Heart right ventricle (tissue), 16 donors: ENCODE data around the gene PRKAR1B. TPM values are rescaled to one million over a fixed set of nuclear protein-coding genes. Genes with fewer than 3 reads are reported as not detected.

Source experiments
- ATAC-seq, 8 donors: fragments of 200-7000 bp; cut with Tn5 transposase; one replicate each; pipeline ENCODE4 v1.9.1; 2020; ENCODE audit warnings: mild to moderate bottlenecking in 8 of 8, moderate library complexity in 8 of 8, moderate number of reproducible peaks in 1 of 8
- DNase-seq, 2 donors: peaks; one replicate each; pipeline ENCODE4 v3.0.0-alpha.2; 2020
- H3K27ac ChIP-seq, 10 donors: fragments of 200-600 bp; sonication (generic) in 2 of 10; one replicate each; pipeline versions ENCODE4 v1.5.0 to v1.8.0; 2020 to 2022; ENCODE audit warnings: mild to moderate bottlenecking in 3 of 10
- H3K27me3 ChIP-seq, 7 donors: fragments of 200-600 bp; one replicate each; pipeline ENCODE4 v1.8.0; 2021 to 2022; ENCODE audit warnings: mild to moderate bottlenecking in 2 of 7
- H3K36me3 ChIP-seq, 9 donors: fragments of 200-600 bp; sonication (generic) in 1 of 9; one replicate each; pipeline versions ENCODE4 v1.5.0 to v1.8.0; 2020 to 2022; ENCODE audit warnings: mild to moderate bottlenecking in 2 of 9
- H3K4me1 ChIP-seq, 9 donors: fragments of 200-600 bp; sonication (generic) in 1 of 9; one replicate each; pipeline versions ENCODE4 v1.5.0 to v1.8.0; 2020 to 2022; ENCODE audit warnings: mild to moderate bottlenecking in 4 of 9
- H3K4me3 ChIP-seq, 10 donors: fragments of 200-600 bp; sonication (generic) in 2 of 10; one replicate each; pipeline versions ENCODE4 v1.5.0 to v1.8.0; 2020 to 2022; ENCODE audit warnings: mild to moderate bottlenecking in 7 of 10, moderate library complexity in 2 of 10
- H3K9me3 ChIP-seq, 11 donors: fragments of 200-600 bp in 10 of 11; sonication (generic) in 2 of 11; one replicate each; pipeline versions ENCODE4 v1.5.0 to v1.8.0; 2013 to 2022; ENCODE audit warnings: mild to moderate bottlenecking in 2 of 11, control low read depth in 1 of 11, moderate library complexity in 1 of 11
- WGBS, 2 donors: extraction: QIAGEN DNeasy Blood & Tissue Kit; methylation state at CpG; one replicate each; pipeline ENCODE4 v1.1.7; 2013; ENCODE audit warnings: inconsistent platforms in 1 of 2; 5-methylcytosine and 5-hydroxymethylcytosine counted together
- intact Hi-C, 10 donors: fragments of 100-400 bp; cut with DNase I; formaldehyde crosslinking; loops; one replicate each; pipeline versions ENCODE4 v1.11.1 to v1.14.2; 2022
- polyA plus RNA-seq, 2 donors: library from polyadenylated mRNA; stranded (reverse); fragments of 200-250 nt; gene quantifications; one replicate each; pipeline ENCODE4 v1.2.3, GENCODE V29; 2013
- total RNA-seq, 10 donors: library from RNA; stranded (reverse); fragmentation: NEBNext Ultra II Directional in 3 of 10; extraction: Animal tissue kit (Norgen Biotek cat#: 25700) in 3 of 10; gene quantifications; one replicate each; pipeline versions ENCODE4 v1.2.1 to v1.2.4, GENCODE V29; 2021 to 2023
- TF ChIP-seq, protein P1 (sequence below), 9 donors: fragments of 200-600 bp; sonication (generic) in 2 of 9; IDR thresholded peaks; one replicate each; pipeline versions ENCODE4 v1.5.0 to v1.8.0; 2021 to 2022; ENCODE audit warnings: antibody characterized with exemption in 9 of 9, mild to moderate bottlenecking in 5 of 9, moderate library complexity in 1 of 9
- donor health status: Arrhythmogenic right ventricular cardiomyopathy.
- donor health status: ischemic (EF 13 %, LVEDD 7.1; RV severe dilation, severe dysfunction).
- donor health status: healthy with polysubstance abuse.
- donor health status: DM: no; HTN: yes; CAD: no.
- donor health status: DM: no; HTN: no; CAD: no.
- donor health status: ischemic (EF 25% LVEDD 6.9; RV normal size, moderate dysfunction).
- donor health status: ischemic (EF 25% LVEDD 5.7; RV mildly dilated, moderate dysfunction).
- donor health status: healthy.
- donor health status: DM: yes; HTN: yes; CAD: no.
- donor health status: Ischemic cardiomyopathy.
- donor health status: ischemic (EF 35%, LVEDD 5.7; RV mildly dilated, moderate dysfunction).
- donor health status: nonischemic (EF 11% LVEDD 7.7; RV severe dilation, severe dysfunction).
- donor health status: DM: yes; HTN: yes; CAD: no.
- donor health status: PGD.
- donor health status: ischemic (EF 29% LVEDD 5.4; RV normal size, mild dysfunction).
- donor health status: nonischemic (EF 23%, LVEDD 6.1; RV moderate dilation, normal function).

The PRKAR1B gene
- total and polyA plus RNA-seq, 12 donors: 5.0 to 24.5 (median 20.6) TPM

DNA sequence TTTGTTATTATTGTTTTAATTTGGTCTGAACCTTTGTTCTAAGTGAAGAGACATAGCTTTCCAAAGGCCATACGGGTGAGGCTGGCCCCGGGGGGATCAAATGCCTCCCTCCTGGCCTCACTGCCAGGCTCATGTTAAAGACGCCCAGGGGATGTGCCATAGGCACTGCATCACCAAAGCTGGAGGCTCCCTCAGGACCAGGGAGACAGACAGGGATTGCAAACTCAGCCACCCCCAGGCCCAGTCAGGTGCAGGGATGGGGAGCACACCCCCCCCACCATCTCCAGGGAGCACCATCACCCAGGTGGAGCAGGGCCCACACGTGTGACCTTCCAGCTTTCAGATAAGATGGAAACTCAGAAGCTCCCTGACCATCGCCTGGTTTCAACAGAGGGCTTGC is 96.5 kb downstream of the PRKAR1B start:
- H3K4me1 ChIP-seq: no peaks in the 10 kb centered on the region
- no peak overlapping the region for H3K4me3 ChIP-seq
- no peaks in the 10 kb centered on the region for H3K27me3 ChIP-seq
- H3K9me3 ChIP-seq: peaks cover 0 to 14% (median 9%) of the 10 kb centered on the region in 11 donors
- 78 to 82% methylated on average over 5 of the region's 5 CpGs for WGBS, 2 donors
- H3K27ac ChIP-seq: no peak overlapping the region
- ATAC-seq (no peak), DNase-seq (no peak)
- no peaks in the 10 kb centered on the region for H3K36me3 ChIP-seq
- TF ChIP-seq, protein P1, sequence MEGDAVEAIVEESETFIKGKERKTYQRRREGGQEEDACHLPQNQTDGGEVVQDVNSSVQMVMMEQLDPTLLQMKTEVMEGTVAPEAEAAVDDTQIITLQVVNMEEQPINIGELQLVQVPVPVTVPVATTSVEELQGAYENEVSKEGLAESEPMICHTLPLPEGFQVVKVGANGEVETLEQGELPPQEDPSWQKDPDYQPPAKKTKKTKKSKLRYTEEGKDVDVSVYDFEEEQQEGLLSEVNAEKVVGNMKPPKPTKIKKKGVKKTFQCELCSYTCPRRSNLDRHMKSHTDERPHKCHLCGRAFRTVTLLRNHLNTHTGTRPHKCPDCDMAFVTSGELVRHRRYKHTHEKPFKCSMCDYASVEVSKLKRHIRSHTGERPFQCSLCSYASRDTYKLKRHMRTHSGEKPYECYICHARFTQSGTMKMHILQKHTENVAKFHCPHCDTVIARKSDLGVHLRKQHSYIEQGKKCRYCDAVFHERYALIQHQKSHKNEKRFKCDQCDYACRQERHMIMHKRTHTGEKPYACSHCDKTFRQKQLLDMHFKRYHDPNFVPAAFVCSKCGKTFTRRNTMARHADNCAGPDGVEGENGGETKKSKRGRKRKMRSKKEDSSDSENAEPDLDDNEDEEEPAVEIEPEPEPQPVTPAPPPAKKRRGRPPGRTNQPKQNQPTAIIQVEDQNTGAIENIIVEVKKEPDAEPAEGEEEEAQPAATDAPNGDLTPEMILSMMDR (IDR thresholded peaks at IDR 0.05): no peak
- intact Hi-C loops: loop anchor here in 2 of 10 donors (10.0 kb wide), 1 partner anchor 106 kb away; no protein-coding TSS in a partner anchor

DNA sequence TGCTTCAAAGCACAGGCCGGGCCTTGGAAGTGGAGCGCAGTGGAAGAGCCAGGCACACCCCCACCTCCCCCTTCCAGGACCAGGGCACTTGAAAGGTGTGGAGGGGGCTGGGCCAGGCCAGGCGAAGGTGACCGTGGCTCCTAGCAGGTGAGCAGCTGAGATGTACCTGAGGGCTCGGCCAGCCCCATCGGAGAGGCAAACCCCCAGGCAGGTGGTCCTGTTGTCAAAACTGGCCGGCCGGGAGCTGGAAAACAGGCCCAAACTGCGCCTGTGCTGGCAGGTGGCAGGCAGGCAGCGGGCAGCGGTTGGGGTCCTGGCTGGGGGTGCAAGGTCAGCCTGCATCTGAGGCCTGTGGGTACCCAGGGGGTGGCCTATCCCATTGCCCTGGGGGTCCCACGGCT is 97.0 kb downstream of the PRKAR1B start:
- 96 to 97% methylated on average over 12 of the region's 12 CpGs for WGBS, 2 donors

DNA sequence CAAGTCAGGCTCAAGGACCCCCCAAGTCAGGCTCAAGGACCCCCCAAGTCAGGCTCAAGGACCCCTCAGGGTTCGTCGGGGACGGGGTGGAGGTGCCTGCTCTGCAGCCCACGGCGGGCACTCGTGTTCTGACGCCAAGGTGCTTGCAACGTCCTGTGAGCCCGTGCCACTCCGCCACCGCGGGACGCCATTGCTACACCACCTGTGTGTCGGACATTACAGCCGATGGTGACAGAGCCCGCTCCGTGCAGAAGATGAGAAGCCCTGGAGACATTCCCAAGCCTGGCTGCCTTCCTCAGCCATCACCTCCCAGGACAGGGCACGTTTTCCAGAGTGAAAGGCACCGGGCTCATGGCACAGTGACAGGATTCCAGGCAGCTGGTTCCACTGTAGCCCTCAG is 98.3 kb downstream of the PRKAR1B start:
- DNase-seq (no peak), ATAC-seq (no peak)
- Histone ChIP-seq H3K27me3 (no peaks in the 10 kb centered on the region), H3K9me3 (peaks cover 0 to 31% (median 20%) of the 10 kb centered on the region in 11 donors), H3K4me3 (no peak overlapping the region), H3K27ac (no peak overlapping the region), H3K36me3 (no peaks in the 10 kb centered on the region), H3K4me1 (no peaks in the 10 kb centered on the region)
- intact Hi-C loops: no loop called here
- TF ChIP-seq, protein P1 (IDR thresholded peaks at IDR 0.05): no peak
- WGBS, 2 donors: 95 to 96% methylated on average over 19 of the region's 19 CpGs

More for the DNA sequence above, 97.0 kb downstream of the PRKAR1B start:
- Histone ChIP-seq H3K4me1 (no peaks in the 10 kb centered on the region), H3K27ac (no peak overlapping the region), H3K4me3 (no peak overlapping the region), H3K36me3 (no peaks in the 10 kb centered on the region), H3K27me3 (no peaks in the 10 kb centered on the region), H3K9me3 (peaks cover 0 to 19% (median 14%) of the 10 kb centered on the region in 11 donors)
- ATAC-seq (no peak), DNase-seq (no peak)
- TF ChIP-seq, protein P1 (IDR thresholded peaks at IDR 0.05): no peak
- intact Hi-C loops: loop anchor here in 2 of 10 donors (10.0 kb wide), 1 partner anchor 105 kb away; no protein-coding TSS in a partner anchor

DNA sequence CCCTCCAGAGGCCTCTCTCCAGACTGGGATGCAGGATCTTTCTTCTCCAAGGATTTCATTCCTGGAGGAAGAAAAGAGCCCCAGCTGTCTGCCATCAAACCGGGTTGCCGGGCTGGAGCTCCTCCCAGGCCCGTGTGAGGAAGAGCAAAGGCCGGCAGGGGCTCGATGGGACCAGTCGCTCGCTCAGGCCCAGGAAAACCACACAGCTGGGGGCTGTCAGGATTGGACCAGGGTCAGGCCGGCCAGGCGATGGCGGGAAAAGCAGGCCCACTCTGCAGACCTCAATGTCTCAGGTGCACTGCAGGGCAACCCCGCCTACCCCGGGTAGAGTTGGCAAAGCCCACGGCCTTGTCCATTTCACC is 98.7 kb downstream of the PRKAR1B start:
- intact Hi-C loops: no loop called here
- ATAC-seq: peak in 1 of 8 donors; percentile 37

More for the DNA sequence above, 98.7 kb downstream of the PRKAR1B start:
- DNase-seq: no peak
- Histone ChIP-seq H3K27ac (no peak overlapping the region), H3K36me3 (no peaks in the 10 kb centered on the region), H3K4me3 (no peak overlapping the region), H3K4me1 (no peaks in the 10 kb centered on the region), H3K9me3 (peaks cover 0 to 33% (median 20%) of the 10 kb centered on the region in 11 donors), H3K27me3 (no peaks in the 10 kb centered on the region)
- WGBS, 2 donors: 78 to 79% methylated on average over 13 of the region's 13 CpGs
- TF ChIP-seq, protein P1 (IDR thresholded peaks at IDR 0.05): no peak
